Keratinocyte (primary cell): ENCODE measurements around the gene FRMD1.

Source experiments
- CTCF ChIP-seq, 3 experiments: IDR thresholded peaks in 1 of 3; conservative IDR thresholded peaks in 1 of 3; optimal IDR thresholded peaks in 1 of 3; 2 replicates in 2 of 3; 3 replicates in 1 of 3; pipeline versions ENCODE3 to v1.5.1; 2011; ENCODE audit warnings: low read length in 3 of 3, mild to moderate bottlenecking in 3 of 3, moderate library complexity in 2 of 3, control low read depth in 1 of 3, inconsistent platforms in 1 of 3; ENCODE audit not compliant: insufficient read depth in 2 of 3; ENCODE audit errors: extremely low read depth in 1 of 3
- EZH2 ChIP-seq: IDR thresholded peaks from one replicate; pipeline ENCODE4 v1.6.1; 2012; ENCODE audit warnings: inconsistent platforms, mild to moderate bottlenecking, low read length, moderate library complexity

GRCh38 chr6:168055696-168056489 lies 23.1 kb downstream of the FRMD1 start:
- no peak for TF ChIP-seq CTCF (optimal IDR thresholded peaks at IDR 0.05 in 1 of 3, IDR thresholded peaks at IDR 0.05 in 1 of 3, conservative IDR thresholded peaks at IDR 0.05 in 1 of 3; ENCODE audit: extremely low read depth in 1 of 3, insufficient read depth in 2 of 3, low read length in 3 of 3)
- no peak for TF ChIP-seq EZH2
